ENCODE results near the gene FYB2. TPM values are rescaled to one million over a fixed set of nuclear protein-coding genes. Genes with fewer than 3 reads are reported as not detected.

The FYB2 gene
- total RNA-seq, 1 experiment from 2014 or later = not detected

- no peak for TF ChIP-seq SIN3A (IDR thresholded peaks at IDR 0.05; ENCODE audit: low read depth)
These were observed 31.2 kb upstream of the FYB2 start (continued) for GRCh38 chr1:56850411-56850810.

GRCh38 chr1:56849750-56850149 lies 30.5 kb upstream of the FYB2 start:
- H3K27me3 ChIP-seq (ENCODE audit: insufficient read depth, low read length) = peaks cover 20% of the 10 kb centered on the region
- POLR2A ChIA-PET = no interaction called here
- no peak overlapping the region for H3K4me2 ChIP-seq (ENCODE audit: low read length)

More at GRCh38 chr1:56849750-56850149, 30.5 kb upstream of the FYB2 start:
- no peaks in the 10 kb centered on the region for H3K4me1 ChIP-seq (ENCODE audit: control insufficient read depth in 1 of 2, insufficient read depth in 2 of 2, low read length in 2 of 2)
- no peaks in the 10 kb centered on the region for H4K20me1 ChIP-seq (ENCODE audit: insufficient read depth)
- CTCF ChIA-PET = no interaction called here
- no TSS peak for BruUV-seq (replicated peaks)
- no peaks in the 10 kb centered on the region for H3K9me2 ChIP-seq (ENCODE audit: insufficient read depth)
- no peaks in the 10 kb centered on the region for H3K36me3 ChIP-seq (ENCODE audit: control insufficient read depth in 1 of 2, insufficient read depth in 2 of 2, low read length in 2 of 2)
- intact Hi-C loops (cut with micrococcal nuclease) = no loop called here
- no peak for DNase-seq (ENCODE audit: low read depth, low spot score)
- no peaks in the 10 kb centered on the region for H3K79me2 ChIP-seq (ENCODE audit: insufficient read depth, low read length)
- TF ChIP-seq, protein P1, sequence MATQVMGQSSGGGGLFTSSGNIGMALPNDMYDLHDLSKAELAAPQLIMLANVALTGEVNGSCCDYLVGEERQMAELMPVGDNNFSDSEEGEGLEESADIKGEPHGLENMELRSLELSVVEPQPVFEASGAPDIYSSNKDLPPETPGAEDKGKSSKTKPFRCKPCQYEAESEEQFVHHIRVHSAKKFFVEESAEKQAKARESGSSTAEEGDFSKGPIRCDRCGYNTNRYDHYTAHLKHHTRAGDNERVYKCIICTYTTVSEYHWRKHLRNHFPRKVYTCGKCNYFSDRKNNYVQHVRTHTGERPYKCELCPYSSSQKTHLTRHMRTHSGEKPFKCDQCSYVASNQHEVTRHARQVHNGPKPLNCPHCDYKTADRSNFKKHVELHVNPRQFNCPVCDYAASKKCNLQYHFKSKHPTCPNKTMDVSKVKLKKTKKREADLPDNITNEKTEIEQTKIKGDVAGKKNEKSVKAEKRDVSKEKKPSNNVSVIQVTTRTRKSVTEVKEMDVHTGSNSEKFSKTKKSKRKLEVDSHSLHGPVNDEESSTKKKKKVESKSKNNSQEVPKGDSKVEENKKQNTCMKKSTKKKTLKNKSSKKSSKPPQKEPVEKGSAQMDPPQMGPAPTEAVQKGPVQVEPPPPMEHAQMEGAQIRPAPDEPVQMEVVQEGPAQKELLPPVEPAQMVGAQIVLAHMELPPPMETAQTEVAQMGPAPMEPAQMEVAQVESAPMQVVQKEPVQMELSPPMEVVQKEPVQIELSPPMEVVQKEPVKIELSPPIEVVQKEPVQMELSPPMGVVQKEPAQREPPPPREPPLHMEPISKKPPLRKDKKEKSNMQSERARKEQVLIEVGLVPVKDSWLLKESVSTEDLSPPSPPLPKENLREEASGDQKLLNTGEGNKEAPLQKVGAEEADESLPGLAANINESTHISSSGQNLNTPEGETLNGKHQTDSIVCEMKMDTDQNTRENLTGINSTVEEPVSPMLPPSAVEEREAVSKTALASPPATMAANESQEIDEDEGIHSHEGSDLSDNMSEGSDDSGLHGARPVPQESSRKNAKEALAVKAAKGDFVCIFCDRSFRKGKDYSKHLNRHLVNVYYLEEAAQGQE (IDR thresholded peaks at IDR 0.05; ENCODE audit: low read depth) = no peak
- TF ChIP-seq YY1 (IDR thresholded peaks at IDR 0.05; ENCODE audit: extremely low read depth, insufficient replicate concordance, low read depth, low read length) (no peak), POLR2AphosphoS5 (IDR thresholded peaks at IDR 0.05; ENCODE audit: low read depth, low read length) (no peak), EGR1 (IDR thresholded peaks at IDR 0.05; ENCODE audit: low read depth) (no peak), SRF (IDR thresholded peaks at IDR 0.05; ENCODE audit: low read depth) (no peak), FOSL1 (IDR thresholded peaks at IDR 0.05; ENCODE audit: low read depth) (no peak), CBX3 (IDR thresholded peaks at IDR 0.05; ENCODE audit: low read depth) (no peak)
- TF ChIP-seq, protein P2, sequence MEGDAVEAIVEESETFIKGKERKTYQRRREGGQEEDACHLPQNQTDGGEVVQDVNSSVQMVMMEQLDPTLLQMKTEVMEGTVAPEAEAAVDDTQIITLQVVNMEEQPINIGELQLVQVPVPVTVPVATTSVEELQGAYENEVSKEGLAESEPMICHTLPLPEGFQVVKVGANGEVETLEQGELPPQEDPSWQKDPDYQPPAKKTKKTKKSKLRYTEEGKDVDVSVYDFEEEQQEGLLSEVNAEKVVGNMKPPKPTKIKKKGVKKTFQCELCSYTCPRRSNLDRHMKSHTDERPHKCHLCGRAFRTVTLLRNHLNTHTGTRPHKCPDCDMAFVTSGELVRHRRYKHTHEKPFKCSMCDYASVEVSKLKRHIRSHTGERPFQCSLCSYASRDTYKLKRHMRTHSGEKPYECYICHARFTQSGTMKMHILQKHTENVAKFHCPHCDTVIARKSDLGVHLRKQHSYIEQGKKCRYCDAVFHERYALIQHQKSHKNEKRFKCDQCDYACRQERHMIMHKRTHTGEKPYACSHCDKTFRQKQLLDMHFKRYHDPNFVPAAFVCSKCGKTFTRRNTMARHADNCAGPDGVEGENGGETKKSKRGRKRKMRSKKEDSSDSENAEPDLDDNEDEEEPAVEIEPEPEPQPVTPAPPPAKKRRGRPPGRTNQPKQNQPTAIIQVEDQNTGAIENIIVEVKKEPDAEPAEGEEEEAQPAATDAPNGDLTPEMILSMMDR (IDR thresholded peaks at IDR 0.05 in 2 of 3, conservative IDR thresholded peaks at IDR 0.05 in 1 of 3; ENCODE audit: borderline replicate concordance in 1 of 3, insufficient read depth in 1 of 3, low read depth in 2 of 3, low read length in 2 of 3) = no peak
- H3K27ac ChIP-seq (ENCODE audit: low read depth, low read length) = no peak overlapping the region
- no peak overlapping the region for H3K9ac ChIP-seq (ENCODE audit: low read length)
- H3K9me3 ChIP-seq (ENCODE audit: control insufficient read depth in 1 of 2, insufficient read depth in 1 of 2, low read depth in 1 of 2, low read length in 2 of 2) = no peaks in the 10 kb centered on the region
- no peak for ATAC-seq
- RAD21 ChIA-PET (ENCODE audit: low non-redundant PET in 1 of 2, low total read pairs in 2 of 2, uncharacterized antibody in 2 of 2, unreplicated experiment in 2 of 2) = no interaction called here
- H3K4me3 ChIP-seq (replicated peaks in 1 of 2; ENCODE audit: low read depth in 1 of 2, low read length in 2 of 2) = no peak overlapping the region
- H2AFZ ChIP-seq (ENCODE audit: low read depth, low read length, poor library complexity, severe bottlenecking) = no peak overlapping the region
